Smooth muscle cell (in vitro differentiated cells): ENCODE measurements around the gene CXorf38. TPM values are rescaled to one million over a fixed set of nuclear protein-coding genes. Genes with fewer than 3 reads are reported as not detected.

Experiments used
- DNase-seq: peaks from one replicate; lab custom pipeline; 2025; ENCODE audit not compliant: unreplicated experiment; lab: John Stamatoyannopoulos, UW
- H2AFZ ChIP-seq: fragments of 200-600 bp; sonication (generic); 2 replicates; pipeline ENCODE4 v1.6.0; 2016; ENCODE audit warnings: antibody characterized with exemption, low read depth, mild to moderate bottlenecking
- H3F3A ChIP-seq: fragments of 200-600 bp; sonication (generic); 2 replicates; pipeline ENCODE4 v1.6.0; 2017; ENCODE audit warnings: antibody characterized with exemption, low read depth
- H3K27ac ChIP-seq: fragments of 200-600 bp; sonication (generic); 2 replicates; pipeline ENCODE4 v1.5.1; 2016; ENCODE audit warnings: low read depth, mild to moderate bottlenecking
- H3K27me3 ChIP-seq: fragments of 200-600 bp; sonication (generic); 2 replicates; pipeline ENCODE4 v1.6.1; 2016; ENCODE audit warnings: low read depth, mild to moderate bottlenecking
- H3K36me3 ChIP-seq: fragments of 200-600 bp; sonication (generic); 2 replicates; pipeline ENCODE4 v1.5.1; 2016; ENCODE audit warnings: low read depth
- H3K4me1 ChIP-seq: fragments of 200-600 bp; sonication (generic); 2 replicates; pipeline ENCODE4 v1.5.1; 2016; ENCODE audit warnings: low read depth
- H3K4me2 ChIP-seq: fragments of 200-600 bp; sonication (generic); 2 replicates; pipeline ENCODE4 v1.6.0; 2016; ENCODE audit warnings: mild to moderate bottlenecking
- H3K4me3 ChIP-seq: fragments of 200-600 bp; sonication (generic); 2 replicates; pipeline ENCODE4 v1.5.1; 2016; ENCODE audit warnings: mild to moderate bottlenecking
- H3K79me2 ChIP-seq: fragments of 200-600 bp; sonication (generic); 2 replicates; pipeline ENCODE4 v1.6.0; 2016; ENCODE audit warnings: low read depth, mild to moderate bottlenecking
- H3K9ac ChIP-seq: fragments of 200-600 bp; sonication (generic); 2 replicates; pipeline ENCODE4 v1.6.0; 2016; ENCODE audit warnings: low read depth
- H3K9me3 ChIP-seq: fragments of 200-600 bp; sonication (generic); replicated peaks from 2 replicates; pipeline ENCODE4 v1.5.1; 2016; ENCODE audit warnings: low read depth
- H4K20me1 ChIP-seq: fragments of 200-600 bp; sonication (generic); 2 replicates; pipeline ENCODE4 v1.6.0; 2016; ENCODE audit warnings: low read depth
- WGBS: methylation state at CpG from one replicate; pipeline ENCODE4 v1.1.7; 2016; ENCODE audit warnings: low lambda C conversion rate; 5-methylcytosine and 5-hydroxymethylcytosine counted together
- polyA plus RNA-seq: library from polyadenylated mRNA; unstranded; fragments of >200 nt; fragmentation: Nextera tagmentation; extraction: Ambion mirVana; gene quantifications from 2 replicates; pipeline ENCODE4 v1.2.1, GENCODE V29; 2016
- total RNA-seq: library from RNA; depleted of rRNA; stranded (reverse); fragments of >200 nt; gene quantifications from 2 replicates; pipeline ENCODE4 v1.2.3, GENCODE V29; 2014
- TF ChIP-seq, protein P1 (sequence below): fragments of 200-600 bp; sonication (generic); IDR thresholded peaks from 2 replicates; pipeline ENCODE4 v1.5.1; 2017; ENCODE audit warnings: borderline replicate concordance, mild to moderate bottlenecking, antibody characterized with exemption; ENCODE audit not compliant: insufficient read depth, poor library complexity, severe bottlenecking

Gene CXorf38
- total and polyA plus RNA-seq, 2 experiments from 2014 or later: 8.5 to 11.0 TPM

DNA sequence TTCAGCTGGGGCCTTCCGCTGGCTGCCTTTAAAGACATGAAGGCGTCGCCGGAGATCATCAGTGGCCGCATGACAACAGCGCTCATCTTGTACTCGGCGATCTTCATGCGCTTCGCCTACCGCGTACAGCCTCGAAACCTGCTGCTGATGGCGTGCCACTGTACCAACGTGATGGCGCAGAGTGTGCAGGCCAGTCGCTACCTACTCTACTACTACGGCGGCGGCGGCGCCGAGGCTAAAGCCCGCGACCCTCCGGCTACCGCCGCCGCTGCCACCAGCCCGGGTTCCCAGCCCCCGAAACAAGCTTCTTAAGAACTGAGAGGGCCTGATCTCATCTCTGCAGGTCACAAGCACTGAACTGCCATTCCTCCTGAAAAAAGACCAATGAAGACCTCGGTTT is 23.7 kb downstream of the CXorf38 start:
- no peaks in the 10 kb centered on the region for H4K20me1 ChIP-seq
- no peak overlapping the region for H3K9ac ChIP-seq
- H3K4me2 ChIP-seq: no peak overlapping the region
- H3K36me3 ChIP-seq: no peaks in the 10 kb centered on the region
- no peaks in the 10 kb centered on the region for H3K27me3 ChIP-seq
- no peaks in the 10 kb centered on the region for H3K79me2 ChIP-seq
- H3K27ac ChIP-seq: no peak overlapping the region
- no peaks in the 10 kb centered on the region for H3K4me1 ChIP-seq
- no peaks in the 10 kb centered on the region for H3K9me3 ChIP-seq
- TF ChIP-seq, protein P1, sequence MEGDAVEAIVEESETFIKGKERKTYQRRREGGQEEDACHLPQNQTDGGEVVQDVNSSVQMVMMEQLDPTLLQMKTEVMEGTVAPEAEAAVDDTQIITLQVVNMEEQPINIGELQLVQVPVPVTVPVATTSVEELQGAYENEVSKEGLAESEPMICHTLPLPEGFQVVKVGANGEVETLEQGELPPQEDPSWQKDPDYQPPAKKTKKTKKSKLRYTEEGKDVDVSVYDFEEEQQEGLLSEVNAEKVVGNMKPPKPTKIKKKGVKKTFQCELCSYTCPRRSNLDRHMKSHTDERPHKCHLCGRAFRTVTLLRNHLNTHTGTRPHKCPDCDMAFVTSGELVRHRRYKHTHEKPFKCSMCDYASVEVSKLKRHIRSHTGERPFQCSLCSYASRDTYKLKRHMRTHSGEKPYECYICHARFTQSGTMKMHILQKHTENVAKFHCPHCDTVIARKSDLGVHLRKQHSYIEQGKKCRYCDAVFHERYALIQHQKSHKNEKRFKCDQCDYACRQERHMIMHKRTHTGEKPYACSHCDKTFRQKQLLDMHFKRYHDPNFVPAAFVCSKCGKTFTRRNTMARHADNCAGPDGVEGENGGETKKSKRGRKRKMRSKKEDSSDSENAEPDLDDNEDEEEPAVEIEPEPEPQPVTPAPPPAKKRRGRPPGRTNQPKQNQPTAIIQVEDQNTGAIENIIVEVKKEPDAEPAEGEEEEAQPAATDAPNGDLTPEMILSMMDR: no peak
- H3K4me3 ChIP-seq: no peak overlapping the region
- no peak overlapping the region for H2AFZ ChIP-seq
- WGBS: 95% methylated on average over 31 of the region's 32 CpGs
- DNase-seq: no peak
- no peaks in the 10 kb centered on the region for H3F3A ChIP-seq

DNA sequence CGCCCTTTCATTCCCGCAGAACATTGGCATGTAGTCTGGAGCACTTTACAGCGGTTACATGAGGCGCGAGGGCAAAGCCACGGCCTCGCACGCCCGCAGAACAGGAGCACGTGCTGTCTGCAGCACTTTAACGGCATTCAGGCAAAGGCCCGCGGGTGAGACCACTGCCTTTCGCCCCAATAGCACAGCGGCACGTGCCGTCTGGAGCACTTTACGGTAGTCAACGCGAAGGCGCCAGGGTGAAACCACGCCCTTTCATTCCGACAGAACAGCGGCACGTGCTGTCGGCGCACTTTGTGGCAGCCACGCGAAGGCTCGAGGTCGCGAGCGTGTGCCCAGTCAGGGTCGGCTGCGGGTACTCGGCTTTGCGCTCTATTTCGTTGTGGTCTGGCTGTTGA is 24.2 kb downstream of the CXorf38 start, which contains the start of gene MPC1L:
MPC1L (plus strand) TSS at position 290 of the 398 bp plus-strand sequence. CDS start 138 bp downstream, outside the sequence.
- Histone ChIP-seq H2AFZ (no peak within 1 kb of the TSS), H3K79me2 (no peaks in the 10 kb centered on the region), H3K27ac (no peak within 1 kb of the TSS), H3K9ac (no peak within 1 kb of the TSS), H3K4me3 (no peak within 1 kb of the TSS), H3K36me3 (no peaks in the 10 kb centered on the region), H4K20me1 (no peaks in the 10 kb centered on the region), H3K9me3 (no peaks in the 10 kb centered on the region), H3K27me3 (no peaks in the 10 kb centered on the region), H3F3A (no peaks in the 10 kb centered on the region), H3K4me2 (no peak within 1 kb of the TSS), H3K4me1 (no peaks in the 10 kb centered on the region)
- no peak for DNase-seq
- TF ChIP-seq, protein P1: no peak
- WGBS: 96% methylated on average over 38 of the region's 38 CpGs

DNA sequence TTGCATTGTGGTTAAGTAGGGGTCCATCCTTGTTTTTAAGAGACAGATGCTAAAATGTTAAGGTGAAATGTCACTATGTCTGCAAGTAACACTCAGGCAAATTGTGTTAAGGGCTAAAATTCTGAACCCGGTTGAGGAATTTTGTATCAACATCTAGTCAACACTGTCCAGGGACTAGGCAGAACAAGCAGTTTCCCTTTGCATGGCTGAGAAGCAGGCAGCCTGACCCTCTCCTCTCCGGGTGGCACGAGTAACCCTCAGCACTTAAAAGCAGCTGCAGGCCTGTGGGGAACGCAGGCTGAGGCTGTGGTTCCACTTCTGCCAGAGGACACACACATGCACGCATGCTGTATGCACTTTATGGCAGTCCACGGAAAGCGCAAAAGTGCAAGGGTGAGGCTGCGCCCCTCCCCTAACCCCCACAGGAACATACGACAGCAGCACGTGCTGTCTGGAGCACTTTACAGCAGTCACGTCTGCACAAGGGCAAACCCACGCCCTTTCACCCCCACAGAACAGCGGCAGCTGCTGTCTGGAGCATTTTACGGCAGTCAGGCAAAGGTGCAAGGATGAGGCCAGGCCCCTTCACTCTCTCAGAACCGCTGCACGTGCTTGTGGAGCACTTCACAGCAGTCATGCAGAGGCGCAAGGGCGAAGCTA is 24.8 kb downstream of the CXorf38 start:
- Histone ChIP-seq H3K9me3 (no peaks in the 10 kb centered on the region), H2AFZ (no peak overlapping the region), H3K27ac (no peak overlapping the region), H3K79me2 (no peaks in the 10 kb centered on the region), H3F3A (no peaks in the 10 kb centered on the region), H3K4me3 (no peak overlapping the region), H4K20me1 (no peaks in the 10 kb centered on the region), H3K36me3 (no peaks in the 10 kb centered on the region), H3K4me2 (no peak overlapping the region), H3K9ac (no peak overlapping the region), H3K27me3 (no peaks in the 10 kb centered on the region), H3K4me1 (no peaks in the 10 kb centered on the region)
- WGBS: 83% methylated on average over 18 of the region's 18 CpGs
- TF ChIP-seq, protein P1: no peak
- DNase-seq: no peak

DNA sequence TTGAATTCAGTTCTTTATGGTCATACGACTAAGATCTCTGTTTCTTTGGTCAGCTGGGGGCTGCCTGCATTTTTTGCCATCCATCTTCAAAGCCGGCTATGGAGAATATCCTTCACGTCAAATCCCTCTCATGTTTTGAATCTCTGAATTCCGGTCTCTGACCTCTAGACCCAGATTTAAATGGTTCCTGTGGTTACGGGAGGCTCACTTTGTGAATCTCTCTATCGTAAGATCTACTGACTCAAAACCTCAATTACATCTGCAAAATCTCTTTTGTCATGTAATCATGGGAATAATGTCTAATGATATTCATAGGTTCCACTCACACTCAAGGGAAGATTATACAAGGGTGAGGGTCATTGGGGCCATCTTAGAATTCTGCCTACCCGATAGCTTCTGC is 29.8 kb downstream of the CXorf38 start:
- no peak for DNase-seq
- H3K27ac ChIP-seq: no peak overlapping the region
- no peaks in the 10 kb centered on the region for H3K4me1 ChIP-seq
- no peak overlapping the region for H2AFZ ChIP-seq
- 83% methylated on average over 7 of the region's 7 CpGs for WGBS
- no peaks in the 10 kb centered on the region for H3K36me3 ChIP-seq
- no peaks in the 10 kb centered on the region for H3K27me3 ChIP-seq
- H3K9me3 ChIP-seq: no peaks in the 10 kb centered on the region
- no peaks in the 10 kb centered on the region for H3K79me2 ChIP-seq
- no peak overlapping the region for H3K9ac ChIP-seq
- TF ChIP-seq, protein P1: no peak
- H3K4me2 ChIP-seq: no peak overlapping the region
- H4K20me1 ChIP-seq: no peaks in the 10 kb centered on the region
- H3K4me3 ChIP-seq: no peak overlapping the region
- no peaks in the 10 kb centered on the region for H3F3A ChIP-seq
